Measurements from ENCODE around the gene DRAM2. TPM values are rescaled to one million over a fixed set of nuclear protein-coding genes. Genes with fewer than 3 reads are reported as not detected.

The DRAM2 gene
- 10 to 100 TPM; 23.6 to 32.0 (median 28.9) TPM for total RNA-seq (2021; fragmentation: NEBNext Ultra II Directional; extraction: Animal tissue kit (Norgen Biotek cat#: 25700))
- long read RNA-seq, transcript DRAM2-201 (9 exons, 2,246 nt) = major isoform, 5 of 59 reads
- long read RNA-seq, partial matches to known transcripts = 3 of 59 reads
- long read RNA-seq, other reads (novel, unspliced or antisense) = 50 of 59 reads

DNA sequence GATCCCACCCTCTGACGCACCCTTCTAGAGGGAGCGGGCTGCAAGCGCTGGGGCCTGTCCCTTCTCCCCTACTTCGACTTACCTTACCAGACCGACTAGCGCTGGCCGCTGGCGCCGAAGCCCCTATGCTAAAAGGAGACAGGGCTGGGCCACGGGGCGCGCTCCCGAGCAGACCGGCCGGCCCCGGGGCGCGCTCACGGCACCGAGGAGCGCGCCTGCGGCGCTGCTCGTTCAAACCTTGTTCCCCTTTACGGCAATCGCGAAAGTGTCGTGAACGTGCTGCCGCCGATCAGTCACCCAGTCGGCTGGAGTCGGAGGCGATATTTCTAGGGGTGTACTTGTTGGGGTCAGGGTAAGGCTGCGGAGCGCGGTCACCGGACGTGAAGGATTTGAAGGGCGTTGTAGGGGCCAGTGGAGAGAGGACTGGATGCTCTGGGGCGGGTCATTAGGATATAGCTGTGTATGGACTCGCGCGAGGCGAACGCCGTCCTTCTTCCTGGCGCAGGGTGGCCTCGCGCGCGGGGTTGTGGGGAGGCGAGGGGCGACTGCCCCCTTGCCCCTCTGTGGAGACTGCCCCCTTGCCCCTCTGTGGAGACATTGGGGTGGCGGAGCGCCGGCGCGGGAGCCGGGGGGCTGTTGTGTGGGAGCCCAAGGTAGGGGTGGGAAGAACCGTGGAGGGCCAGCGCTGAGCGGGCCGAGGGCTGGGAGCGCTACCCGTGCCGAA is at the start of gene DRAM2, which contains the start of gene CEPT1:
TSS of gene DRAM2 (minus strand) at position 138 of the 724 bp plus-strand sequence. CDS start 8,539 bp downstream, outside the sequence.
TSS of gene CEPT1 (plus strand) at position 268 of the 724 bp plus-strand sequence. CDS start 7,492 bp downstream, outside the sequence.
- peaks cover 52% of the 10 kb centered on the region for H3K4me1 Mint-ChIP-seq (ENCODE audit: low read depth)
- peaks cover 15% of the 10 kb centered on the region for H3K36me3 Mint-ChIP-seq (ENCODE audit: low read depth)
- DNase-seq = peak; percentile 96
- TF ChIP-seq, protein P1, sequence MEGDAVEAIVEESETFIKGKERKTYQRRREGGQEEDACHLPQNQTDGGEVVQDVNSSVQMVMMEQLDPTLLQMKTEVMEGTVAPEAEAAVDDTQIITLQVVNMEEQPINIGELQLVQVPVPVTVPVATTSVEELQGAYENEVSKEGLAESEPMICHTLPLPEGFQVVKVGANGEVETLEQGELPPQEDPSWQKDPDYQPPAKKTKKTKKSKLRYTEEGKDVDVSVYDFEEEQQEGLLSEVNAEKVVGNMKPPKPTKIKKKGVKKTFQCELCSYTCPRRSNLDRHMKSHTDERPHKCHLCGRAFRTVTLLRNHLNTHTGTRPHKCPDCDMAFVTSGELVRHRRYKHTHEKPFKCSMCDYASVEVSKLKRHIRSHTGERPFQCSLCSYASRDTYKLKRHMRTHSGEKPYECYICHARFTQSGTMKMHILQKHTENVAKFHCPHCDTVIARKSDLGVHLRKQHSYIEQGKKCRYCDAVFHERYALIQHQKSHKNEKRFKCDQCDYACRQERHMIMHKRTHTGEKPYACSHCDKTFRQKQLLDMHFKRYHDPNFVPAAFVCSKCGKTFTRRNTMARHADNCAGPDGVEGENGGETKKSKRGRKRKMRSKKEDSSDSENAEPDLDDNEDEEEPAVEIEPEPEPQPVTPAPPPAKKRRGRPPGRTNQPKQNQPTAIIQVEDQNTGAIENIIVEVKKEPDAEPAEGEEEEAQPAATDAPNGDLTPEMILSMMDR (IDR thresholded peaks at IDR 0.05) = peak; percentile 15; the same call in 1 of the 2 replicates
- peak within 1 kb of the TSS; percentile 99 for H3K4me3 Mint-ChIP-seq
- H3K9me3 Mint-ChIP-seq = no peaks in the 10 kb centered on the region
- H3K27ac Mint-ChIP-seq = peak within 1 kb of the TSS; percentile 94
- peaks cover 2% of the 10 kb centered on the region; the same call in 1 of the 2 replicates for H3K27me3 Mint-ChIP-seq (ENCODE audit: insufficient read depth)

DNA sequence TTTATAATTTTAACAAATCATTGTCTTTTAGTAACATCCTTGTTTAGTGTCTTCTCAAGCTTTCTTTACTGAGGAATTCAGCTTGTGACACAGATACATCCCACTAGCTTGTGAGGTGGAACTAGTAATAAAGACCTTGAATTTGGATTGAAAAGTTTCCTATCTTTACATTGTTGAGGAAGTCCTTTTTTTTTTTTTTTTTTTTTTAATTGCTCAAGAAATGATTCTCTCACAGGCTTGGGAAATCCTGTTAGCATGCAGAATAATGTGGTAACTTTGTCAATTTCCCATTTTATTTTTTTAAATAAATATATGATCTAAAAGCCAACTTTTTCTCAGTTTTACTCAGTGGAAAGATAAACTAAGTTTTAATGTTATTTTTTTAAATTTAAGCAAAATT is 44.8 kb upstream of the DRAM2 start:
- Mint-ChIP-seq H3K4me1 (ENCODE audit: low read depth) (peaks cover 20% of the 10 kb centered on the region), H3K36me3 (ENCODE audit: low read depth) (peaks cover 48% of the 10 kb centered on the region), H3K27ac (no peak overlapping the region), H3K4me3 (no peak overlapping the region), H3K9me3 (no peaks in the 10 kb centered on the region), H3K27me3 (ENCODE audit: insufficient read depth) (no peaks in the 10 kb centered on the region; the same call in 1 of the 2 replicates)
- no peak for DNase-seq
- TF ChIP-seq, protein P1 (IDR thresholded peaks at IDR 0.05) = no peak

DNA sequence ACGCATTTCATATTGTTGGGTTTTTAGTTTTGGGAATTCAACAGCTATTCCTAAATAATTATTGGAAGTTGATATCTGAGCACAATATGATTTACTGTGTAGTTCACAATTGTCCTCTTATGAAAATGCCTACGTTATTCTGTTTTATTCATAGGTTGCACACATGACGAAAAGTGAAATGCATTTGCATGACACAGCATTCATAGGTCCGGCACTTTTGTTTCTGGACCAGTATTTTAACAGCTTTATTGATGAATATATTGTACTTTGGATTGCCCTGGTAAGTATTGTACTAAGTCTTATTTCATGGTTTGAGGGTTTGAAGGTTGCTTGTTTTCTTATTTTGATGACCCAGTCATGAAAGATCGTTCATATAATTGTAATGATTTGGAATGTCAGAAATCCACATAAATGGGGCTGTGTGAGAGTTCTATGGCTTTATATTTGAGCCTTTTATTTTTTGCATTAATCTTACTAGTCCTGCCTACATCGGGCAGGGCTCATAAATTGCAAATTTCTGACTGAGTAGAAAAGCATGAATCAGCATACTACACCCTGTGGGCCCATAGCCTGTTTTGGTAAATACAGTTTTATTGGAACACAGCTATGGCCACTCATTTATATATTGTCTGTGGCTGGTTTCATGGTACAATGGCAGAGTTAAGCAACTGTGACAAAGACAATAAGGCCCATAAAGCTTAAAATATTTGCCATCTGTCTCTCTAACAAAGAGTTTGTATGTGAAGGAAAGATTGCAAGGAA is 43.6 kb upstream of the DRAM2 start:
- Mint-ChIP-seq H3K4me3 (no peak overlapping the region), H3K36me3 (ENCODE audit: low read depth) (peaks cover 48% of the 10 kb centered on the region)
- DNase-seq = no peak

DNA sequence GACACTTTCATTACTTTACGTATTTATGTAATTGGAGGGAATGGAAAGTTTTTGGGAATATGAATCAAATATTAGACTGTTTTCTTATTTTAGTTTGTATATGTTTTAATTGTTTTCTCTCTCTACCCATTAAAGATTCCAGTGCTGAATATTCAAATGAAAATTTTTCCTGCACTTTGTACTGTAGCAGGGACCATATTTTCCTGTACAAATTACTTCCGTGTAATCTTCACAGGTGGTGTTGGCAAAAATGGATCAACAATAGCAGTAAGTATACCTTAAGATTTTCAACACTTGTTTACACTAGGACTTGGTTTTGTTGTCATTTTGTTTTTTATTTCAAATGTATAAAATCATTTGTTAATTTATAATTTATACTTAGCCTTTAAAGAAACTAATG is 42.2 kb upstream of the DRAM2 start:
- H3K36me3 Mint-ChIP-seq (ENCODE audit: low read depth) = peaks cover 35% of the 10 kb centered on the region
- DNase-seq = no peak
- no peaks in the 10 kb centered on the region; the same call in 1 of the 2 replicates for H3K27me3 Mint-ChIP-seq (ENCODE audit: insufficient read depth)
- H3K9me3 Mint-ChIP-seq = no peaks in the 10 kb centered on the region
- TF ChIP-seq, protein P1 (IDR thresholded peaks at IDR 0.05) = no peak
- peaks cover 7% of the 10 kb centered on the region for H3K4me1 Mint-ChIP-seq (ENCODE audit: low read depth)
- H3K4me3 Mint-ChIP-seq = no peak overlapping the region
- H3K27ac Mint-ChIP-seq = no peak overlapping the region

More for the DNA sequence above, 43.6 kb upstream of the DRAM2 start:
- Mint-ChIP-seq H3K9me3 (no peaks in the 10 kb centered on the region), H3K27ac (no peak overlapping the region), H3K27me3 (ENCODE audit: insufficient read depth) (no peaks in the 10 kb centered on the region; the same call in 1 of the 2 replicates), H3K4me1 (ENCODE audit: low read depth) (peaks cover 8% of the 10 kb centered on the region)
- TF ChIP-seq, protein P1 (IDR thresholded peaks at IDR 0.05) = no peak

DNA sequence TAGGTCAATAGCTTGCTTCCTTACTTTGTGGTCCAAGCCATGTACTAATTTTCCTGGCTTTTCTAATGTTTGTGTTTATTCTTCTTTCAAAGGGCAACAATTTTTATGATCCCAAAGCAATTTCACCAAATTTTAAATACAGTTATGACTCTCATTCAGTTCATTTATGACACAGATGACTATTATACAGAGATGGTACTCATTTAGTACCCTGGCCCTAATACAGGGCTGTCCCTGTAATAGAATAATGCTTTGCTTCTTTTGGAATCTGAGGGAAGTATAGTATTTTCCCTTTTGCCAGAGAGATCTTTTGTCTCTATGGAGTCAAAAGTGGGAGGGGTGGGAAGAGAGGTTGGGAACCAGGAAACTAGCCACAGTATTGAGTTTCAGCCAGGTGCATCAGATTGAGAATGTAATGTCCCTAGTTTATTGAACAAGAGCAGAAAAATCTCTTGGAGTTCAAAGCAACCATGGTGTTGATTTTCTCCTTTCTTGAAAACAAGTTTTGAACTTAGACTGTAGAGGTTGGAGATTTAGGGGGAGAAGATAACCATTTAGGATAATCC is 40.2 kb upstream of the DRAM2 start:
- no peaks in the 10 kb centered on the region; the same call in 1 of the 2 replicates for H3K27me3 Mint-ChIP-seq (ENCODE audit: insufficient read depth)
- no peaks in the 10 kb centered on the region for H3K9me3 Mint-ChIP-seq
- DNase-seq = no peak
- TF ChIP-seq, protein P1 (IDR thresholded peaks at IDR 0.05) = no peak
- H3K36me3 Mint-ChIP-seq (ENCODE audit: low read depth) = peaks cover 27% of the 10 kb centered on the region
- H3K4me1 Mint-ChIP-seq (ENCODE audit: low read depth) = peaks cover 7% of the 10 kb centered on the region
- no peak overlapping the region for H3K27ac Mint-ChIP-seq
- no peak overlapping the region for H3K4me3 Mint-ChIP-seq
